Thyroid gland (tissue), 4 donors: ENCODE data around the gene USP38. TPM values are rescaled to one million over a fixed set of nuclear protein-coding genes. Genes with fewer than 3 reads are reported as not detected.

Experiments used
- DNase-seq, 2 donors: peaks; one replicate each; pipeline ENCODE4 v3.0.0-alpha.2; 2019
- H3K27ac ChIP-seq, 3 donors: fragments of 200-600 bp; sonication (generic); 1 replicate in 2 of 3; 2 replicates in 1 of 3; pipeline ENCODE4 v1.5.1; 2016 to 2019; ENCODE audit warnings: mild to moderate bottlenecking in 1 of 3, moderate library complexity in 1 of 3
- H3K27me3 ChIP-seq: fragments of 200-600 bp; sonication (generic); one replicate; pipeline ENCODE4 v1.5.1; 2019
- H3K36me3 ChIP-seq, 2 donors: fragments of 200-600 bp; sonication (generic); one replicate each; pipeline ENCODE4 v1.5.1; 2016 to 2019
- H3K4me1 ChIP-seq, 2 donors: fragments of 200-600 bp; sonication (generic); one replicate each; pipeline ENCODE4 v1.5.1; 2017 to 2019
- H3K4me3 ChIP-seq, 3 donors: fragments of 200-600 bp; sonication (generic); replicated peaks in 1 of 3; 1 replicate in 2 of 3; 2 replicates in 1 of 3; pipeline ENCODE4 v1.5.1; 2016; ENCODE audit warnings: mild to moderate bottlenecking in 1 of 3
- H3K9me3 ChIP-seq: fragments of 200-600 bp; sonication (generic); one replicate; pipeline ENCODE4 v1.5.1; 2017
- POLR2A ChIP-seq, 2 donors: fragments of 450-650 bp; IDR thresholded peaks; one replicate each; pipeline ENCODE4 v1.6.1; 2017; ENCODE audit warnings: antibody characterized with exemption in 2 of 2, mild to moderate bottlenecking in 2 of 2, moderate library complexity in 1 of 2
- WGBS, 2 donors: methylation state at CpG; one replicate each; pipeline ENCODE4 v1.1.5; 2017; 5-methylcytosine and 5-hydroxymethylcytosine counted together
- intact Hi-C: fragments of 100-400 bp; cut with DNase I; formaldehyde crosslinking; loops from one replicate; pipeline ENCODE4 v1.15.1; 2023
- total RNA-seq, 4 donors: library from RNA; depleted of rRNA; stranded (reverse); fragments of >200 nt; gene quantifications; one replicate each; pipeline ENCODE4 v1.2.3, GENCODE V29; 2016
- TF ChIP-seq, protein P1 (sequence below), 6 experiments: fragments of 200-600 bp in 3 of 6; fragments of 450-650 bp in 3 of 6; sonication (generic) in 3 of 6; IDR thresholded peaks; one replicate each; pipeline ENCODE4 v1.5.1; 2016 to 2019; ENCODE audit warnings: antibody characterized with exemption in 6 of 6, mild to moderate bottlenecking in 2 of 6, inconsistent platforms in 1 of 6, moderate library complexity in 1 of 6

USP38 gene
- total RNA-seq, 4 donors from 2014 or later, result 21.8 to 39.8 (median 29.9) TPM

GRCh38 chr4:143184217-143184502 is 557 bp upstream of the USP38 start:
- intact Hi-C loops, result loop anchor here (10.0 kb wide), 1 partner anchor 151 kb away; the partner anchor contains the start of gene GAB1
- no peak for DNase-seq
- WGBS, 2 donors, result 0 to 1% methylated on average over 11 of the region's 11 CpGs
- H3K36me3 ChIP-seq, result no peaks in the 10 kb centered on the region
- H3K27ac ChIP-seq, result peak overlapping the region; percentile 88 to 96 (median 93)
- H3K27me3 ChIP-seq, result no peaks in the 10 kb centered on the region
- H3K4me1 ChIP-seq, result peaks cover 23% of the 10 kb centered on the region in 2 donors
- TF ChIP-seq POLR2A (IDR thresholded peaks at IDR 0.05), result no peak
- TF ChIP-seq, protein P1, sequence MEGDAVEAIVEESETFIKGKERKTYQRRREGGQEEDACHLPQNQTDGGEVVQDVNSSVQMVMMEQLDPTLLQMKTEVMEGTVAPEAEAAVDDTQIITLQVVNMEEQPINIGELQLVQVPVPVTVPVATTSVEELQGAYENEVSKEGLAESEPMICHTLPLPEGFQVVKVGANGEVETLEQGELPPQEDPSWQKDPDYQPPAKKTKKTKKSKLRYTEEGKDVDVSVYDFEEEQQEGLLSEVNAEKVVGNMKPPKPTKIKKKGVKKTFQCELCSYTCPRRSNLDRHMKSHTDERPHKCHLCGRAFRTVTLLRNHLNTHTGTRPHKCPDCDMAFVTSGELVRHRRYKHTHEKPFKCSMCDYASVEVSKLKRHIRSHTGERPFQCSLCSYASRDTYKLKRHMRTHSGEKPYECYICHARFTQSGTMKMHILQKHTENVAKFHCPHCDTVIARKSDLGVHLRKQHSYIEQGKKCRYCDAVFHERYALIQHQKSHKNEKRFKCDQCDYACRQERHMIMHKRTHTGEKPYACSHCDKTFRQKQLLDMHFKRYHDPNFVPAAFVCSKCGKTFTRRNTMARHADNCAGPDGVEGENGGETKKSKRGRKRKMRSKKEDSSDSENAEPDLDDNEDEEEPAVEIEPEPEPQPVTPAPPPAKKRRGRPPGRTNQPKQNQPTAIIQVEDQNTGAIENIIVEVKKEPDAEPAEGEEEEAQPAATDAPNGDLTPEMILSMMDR (IDR thresholded peaks at IDR 0.05), result no peak
- H3K4me3 ChIP-seq, result peak overlapping the region in 2 of 3 donors; percentile 71 to 85
- no peaks in the 10 kb centered on the region for H3K9me3 ChIP-seq

- no peaks in the 10 kb centered on the region for H3K36me3 ChIP-seq
- H3K9me3 ChIP-seq, result no peaks in the 10 kb centered on the region
- DNase-seq, result peak in 1 of 2 donors; percentile 12
- peak overlapping the region; percentile 88 to 96 (median 93) for H3K27ac ChIP-seq
- 0 to 1% methylated on average over 24 to 29 of the region's 50 CpGs for WGBS, 2 donors
- H3K4me1 ChIP-seq, result peaks cover 23 to 25% of the 10 kb centered on the region in 2 donors
- TF ChIP-seq, protein P1 (IDR thresholded peaks at IDR 0.05), result no peak
- TF ChIP-seq POLR2A (IDR thresholded peaks at IDR 0.05), result no peak
- H3K27me3 ChIP-seq, result no peaks in the 10 kb centered on the region
- H3K4me3 ChIP-seq, result peak overlapping the region; percentile 71 to 95 (median 82)
- intact Hi-C loops, result loop anchor here (10.0 kb wide), 1 partner anchor 149 kb away; the partner anchor contains the start of gene GAB1
These were observed 763 bp downstream of the USP38 start for GRCh38 chr4:143185253-143186107.

DNA sequence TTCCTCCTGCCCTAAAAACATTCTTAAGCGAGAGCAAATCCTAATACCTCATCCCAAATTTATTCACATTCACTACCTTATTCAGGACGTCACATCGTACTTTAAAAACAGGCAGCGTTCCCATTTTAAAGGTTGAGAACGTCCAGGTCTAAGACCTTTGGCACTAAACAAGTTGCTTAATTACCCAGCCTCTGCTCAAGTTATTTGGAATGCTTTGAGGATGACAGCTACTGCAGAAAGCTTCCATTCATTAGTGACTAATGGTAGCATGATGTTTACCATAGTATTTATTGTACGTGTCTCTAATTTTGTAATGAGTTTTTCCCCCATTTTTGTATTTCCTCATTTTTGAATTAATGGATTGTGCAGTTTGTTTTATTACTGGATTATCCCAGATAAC is 1.5 kb downstream of the USP38 start:
- WGBS, 2 donors, result 5 to 8% methylated on average over 6 of the region's 6 CpGs
- no peaks in the 10 kb centered on the region for H3K27me3 ChIP-seq
- H3K27ac ChIP-seq, result peak overlapping the region in 2 of 3 donors; percentile 88 to 93
- H3K9me3 ChIP-seq, result no peaks in the 10 kb centered on the region
- H3K36me3 ChIP-seq, result no peaks in the 10 kb centered on the region
- peak overlapping the region; percentile 71 to 95 (median 82) for H3K4me3 ChIP-seq
- peaks cover 23 to 25% of the 10 kb centered on the region in 2 donors for H3K4me1 ChIP-seq
- TF ChIP-seq POLR2A (IDR thresholded peaks at IDR 0.05), result no peak
- TF ChIP-seq, protein P1 (IDR thresholded peaks at IDR 0.05), result no peak
- DNase-seq, result no peak
- intact Hi-C loops, result loop anchor here (10.0 kb wide), 1 partner anchor 149 kb away; the partner anchor contains the start of gene GAB1

GRCh38 chr4:143186649-143187048 is 1.9 kb downstream of the USP38 start:
- intact Hi-C loops, result loop anchor here (10.0 kb wide), 1 partner anchor 148 kb away; the partner anchor contains the start of gene GAB1
- no peaks in the 10 kb centered on the region for H3K36me3 ChIP-seq
- TF ChIP-seq POLR2A (IDR thresholded peaks at IDR 0.05), result no peak
- TF ChIP-seq, protein P1 (IDR thresholded peaks at IDR 0.05), result no peak
- no peak for DNase-seq
- H3K27ac ChIP-seq, result peak overlapping the region in 1 of 3 donors; percentile 93
- peak overlapping the region in 2 of 3 donors; percentile 71 to 95 for H3K4me3 ChIP-seq
- H3K27me3 ChIP-seq, result no peaks in the 10 kb centered on the region
- no peaks in the 10 kb centered on the region for H3K9me3 ChIP-seq
- 4% methylated on average over 7 of the region's 7 CpGs for WGBS, 2 donors
- peaks cover 23 to 25% of the 10 kb centered on the region in 2 donors for H3K4me1 ChIP-seq
